HCT116 (cell line): ENCODE measurements around the gene ZRANB1. TPM values are rescaled to one million over a fixed set of nuclear protein-coding genes. Genes with fewer than 3 reads are reported as not detected.

ENCODE experiments used
- ATAC-seq: fragments of 200-7000 bp; cut with Tn5 transposase; 2 replicates; pipeline ENCODE4 v1.9.1; 2020; ENCODE audit warnings: mild to moderate bottlenecking, moderate library complexity
- BruUV-seq: library from RNA; stranded (reverse); fragments of 400-500 nt; replicated peaks from 2 replicates; lab custom pipeline; 2021; lab: Mats Ljungman, UMichigan
- CTCF ChIA-PET: fragments of 300-600 bp; sonication (Branson Sonifier 250); formaldehyde crosslinking; loops from one replicate; lab custom pipeline; 2021; ENCODE audit warnings: antibody characterized with exemption; lab: Charles Lee
- POLR2A ChIA-PET: fragments of 300-600, 350-600 bp; sonication (Branson Sonifier 250); formaldehyde crosslinking; loops from one replicate; lab custom pipeline; 2021; ENCODE audit warnings: antibody characterized with exemption; lab: Charles Lee
- RAD21 ChIA-PET, 2 experiments: fragments of 300-600 bp; sonication (Branson Sonifier 250); formaldehyde crosslinking; loops; one replicate each; lab custom pipeline; 2023; ENCODE audit warnings: low total read pairs in 2 of 2; ENCODE audit not compliant: uncharacterized antibody in 2 of 2, unreplicated experiment in 2 of 2, low non-redundant PET in 1 of 2; lab: Charles Lee
- DNase-seq: peaks from one replicate; pipeline ENCODE4 v3.0.0-alpha.2; 2010; ENCODE audit warnings: low read depth, low spot score
- H2AFZ ChIP-seq: fragments of 200-600 bp; shearing (Covaris generic), sonication (generic); 2 replicates; pipeline ENCODE4 v1.6.1; 2017; ENCODE audit warnings: low read depth, mixed run types, mixed read lengths, antibody characterized with exemption, low read length; ENCODE audit not compliant: poor library complexity, severe bottlenecking
- H3K27ac ChIP-seq: 2 replicates; pipeline ENCODE4 v1.5.1; 2012; ENCODE audit warnings: low read depth, low read length
- H3K27me3 ChIP-seq: fragments of 200-600 bp; sonication (generic); 2 replicates; pipeline ENCODE4 v1.6.1; 2016; ENCODE audit warnings: mixed run types, low read length, mixed read lengths; ENCODE audit not compliant: insufficient read depth
- H3K36me3 ChIP-seq, 2 experiments: fragments of 200-500 bp in 1 of 2; fragments of 200-600 bp in 1 of 2; sonication (Bioruptor generic) in 1 of 2; sonication (generic) in 1 of 2; 2 replicates each; pipeline versions ENCODE4 v1.5.1 to v1.6.1; 2014 to 2016; ENCODE audit warnings: low read length in 2 of 2, inconsistent platforms in 1 of 2, mixed read lengths in 1 of 2, mixed run types in 1 of 2; ENCODE audit not compliant: insufficient read depth in 2 of 2, control insufficient read depth in 1 of 2
- H3K4me1 ChIP-seq, 2 experiments: fragments of 200-600 bp in 1 of 2; sonication (generic) in 1 of 2; 2 replicates each; pipeline versions ENCODE4 v1.5.1 to v1.6.1; 2012 to 2017; ENCODE audit warnings: low read length in 2 of 2, inconsistent platforms in 1 of 2, mild to moderate bottlenecking in 1 of 2, mixed read lengths in 1 of 2, mixed run types in 1 of 2, moderate library complexity in 1 of 2; ENCODE audit not compliant: insufficient read depth in 2 of 2, control insufficient read depth in 1 of 2
- H3K4me2 ChIP-seq: fragments of 200-600 bp; sonication (generic); 2 replicates; pipeline ENCODE4 v1.6.1; 2017; ENCODE audit warnings: mixed run types, low read length, mixed read lengths
- H3K4me3 ChIP-seq, 2 experiments: fragments of 200-600 bp in 1 of 2; sonication (generic) in 1 of 2; replicated peaks in 1 of 2; 2 replicates each; pipeline ENCODE4 v1.5.1; 2011 to 2016; ENCODE audit warnings: low read length in 2 of 2, control low read depth in 1 of 2, low read depth in 1 of 2, mild to moderate bottlenecking in 1 of 2, mixed read lengths in 1 of 2, mixed run types in 1 of 2
- H3K79me2 ChIP-seq: fragments of 200-600 bp; sonication (generic); 2 replicates; pipeline ENCODE4 v1.6.1; 2017; ENCODE audit warnings: mild to moderate bottlenecking, mixed run types, low read length, moderate library complexity, mixed read lengths; ENCODE audit not compliant: insufficient read depth
- H3K9ac ChIP-seq: fragments of 200-600 bp; sonication (generic); 2 replicates; pipeline ENCODE4 v1.6.1; 2016; ENCODE audit warnings: low read length, mixed read lengths
- H3K9me2 ChIP-seq: fragments of 200-600 bp; sonication (generic), shearing (Covaris generic); 2 replicates; pipeline ENCODE4 v1.6.1; 2017; ENCODE audit warnings: mixed run types, mild to moderate bottlenecking, moderate library complexity; ENCODE audit not compliant: insufficient read depth
- H3K9me3 ChIP-seq, 2 experiments: fragments of 200-500 bp in 1 of 2; fragments of 200-600 bp in 1 of 2; sonication (Bioruptor generic) in 1 of 2; sonication (generic) in 1 of 2; 2 replicates each; pipeline ENCODE4 v1.6.1; 2014 to 2017; ENCODE audit warnings: low read length in 2 of 2, mixed read lengths in 2 of 2, inconsistent platforms in 1 of 2, low read depth in 1 of 2, mild to moderate bottlenecking in 1 of 2, mixed run types in 1 of 2, moderate library complexity in 1 of 2; ENCODE audit not compliant: control insufficient read depth in 1 of 2, insufficient read depth in 1 of 2
- H4K20me1 ChIP-seq: fragments of 200-600 bp; sonication (generic), shearing (Covaris generic); 2 replicates; pipeline ENCODE4 v1.6.1; 2017; ENCODE audit warnings: mixed run types, mild to moderate bottlenecking, moderate library complexity; ENCODE audit not compliant: insufficient read depth
- ELF1 ChIP-seq: IDR thresholded peaks from 2 replicates; pipeline ENCODE4 v1.6.1; 2012; ENCODE audit warnings: low read depth, borderline replicate concordance
- POLR2A ChIP-seq: IDR thresholded peaks from 2 replicates; pipeline ENCODE4 v1.7.0; 2011; ENCODE audit warnings: borderline replicate concordance; ENCODE audit not compliant: insufficient read depth, insufficient read length; ENCODE audit errors: extremely low read depth
- POLR2AphosphoS5 ChIP-seq: IDR thresholded peaks from 2 replicates; pipeline ENCODE4 v1.6.1; 2011; ENCODE audit warnings: mild to moderate bottlenecking, low read depth, low read length, moderate library complexity
- TCF7L2 ChIP-seq: IDR thresholded peaks from 2 replicates; pipeline ENCODE4 v1.7.0; 2011; ENCODE audit warnings: borderline replicate concordance, inconsistent platforms; ENCODE audit not compliant: insufficient read depth, insufficient read length; ENCODE audit errors: extremely low read depth
- YY1 ChIP-seq: IDR thresholded peaks from 2 replicates; pipeline ENCODE4 v1.6.1; 2011; ENCODE audit warnings: low read length, low read depth, moderate library complexity, mild to moderate bottlenecking; ENCODE audit not compliant: insufficient replicate concordance; ENCODE audit errors: extremely low read depth
- intact Hi-C: fragments of 100-400 bp; cut with micrococcal nuclease; formaldehyde crosslinking; loops from 2 replicates; pipeline ENCODE4 v1.10.0; 2022
- microRNA-seq: library from miRNA; unstranded; fragments of <30 nt; microRNA quantifications from one replicate; pipeline ENCODE4, GENCODE V29; 2016; ENCODE audit warnings: borderline number of aligned reads
- total RNA-seq: library from RNA; stranded (reverse); gene quantifications from one replicate; pipeline ENCODE4 v1.2.1, GENCODE V29; 2021; ENCODE audit not compliant: unreplicated experiment

Gene ZRANB1
- total RNA-seq, 1 experiment from 2014 or later: 23.9 TPM

GRCh38 chr10:125037145-125037877 lies 95.4 kb downstream of the ZRANB1 start:
- peak; percentile 85 for DNase-seq
- no peaks in the 10 kb centered on the region for H3K27me3 ChIP-seq
- H3K79me2 ChIP-seq: peaks cover 94% of the 10 kb centered on the region
- H3K4me3 ChIP-seq: peak overlapping the region; percentile 0 to 10; a peak in 2 of 4 replicates
- H3K4me2 ChIP-seq: peak overlapping the region; percentile 56
- ChIA-PET POLR2A (interaction anchor here (0.5 to 3.7 kb wide), 8 partner anchors 8 to 245 kb away, joined by 3 to 21 read pairs (median 4); no protein-coding TSS in a partner anchor), RAD21 (interaction anchor here in 1 of 2 experiments (0.6 kb wide), 2 partner anchors 8 to 378 kb away, joined by 3 to 4 read pairs; no protein-coding TSS in a partner anchor), CTCF (interaction anchor here (0.9 to 4.1 kb wide), 4 partner anchors 9 to 45 kb away, joined by 4 to 47 read pairs (median 4); no protein-coding TSS in a partner anchor)
- ATAC-seq: peak; percentile 72
- H2AFZ ChIP-seq: no peak overlapping the region
- TF ChIP-seq ELF1: no peak
- TF ChIP-seq POLR2A: peak; percentile 78
- no peak for TF ChIP-seq TCF7L2
- peak; percentile 60 for TF ChIP-seq YY1
- peak; percentile 90 for TF ChIP-seq POLR2AphosphoS5
- H3K4me1 ChIP-seq: peaks cover 62 to 87% of the 10 kb centered on the region in 2 experiments
- H3K9ac ChIP-seq: peak overlapping the region; percentile 25
- H3K9me2 ChIP-seq: no peaks in the 10 kb centered on the region
- peak overlapping the region; percentile 57 for H3K27ac ChIP-seq
- TSS peak; percentile 86 for BruUV-seq
- peaks cover 0 to 4% of the 10 kb centered on the region in 2 experiments; a peak in 1 of 4 replicates for H3K36me3 ChIP-seq
- H3K9me3 ChIP-seq: no peaks in the 10 kb centered on the region
- intact Hi-C loops: no loop called here
- no peaks in the 10 kb centered on the region for H4K20me1 ChIP-seq

Small RNA genes lying within 50 kb of the gene (microRNA-seq; reads per million reads assigned to microRNA genes)
- not detected for gene MIR4296

Other genes with a start within 250 kb of the ZRANB1 start
- gene FAM53B, start 197.7 kb upstream of the ZRANB1 start, total RNA-seq: 19.6 TPM
- gene EEF1AKMT2, start 150.2 kb upstream of the ZRANB1 start, total RNA-seq: 39.6 TPM
- gene ABRAXAS2, start 140.3 kb upstream of the ZRANB1 start, total RNA-seq: 24.3 TPM
- 144 TPM for gene CTBP2, start 218.4 kb downstream of the ZRANB1 start, total RNA-seq